Karpas-422 (cell line): ENCODE measurements around the gene GABRB2. TPM values are rescaled to one million over a fixed set of nuclear protein-coding genes. Genes with fewer than 3 reads are reported as not detected.

Experiments
- DNase-seq: peaks from one replicate; pipeline ENCODE4 v3.0.0-alpha.2; 2015
- H2AFZ ChIP-seq: fragments of 200-600 bp; sonication (generic); 2 replicates; pipeline ENCODE4 v1.6.1; 2014; ENCODE audit warnings: antibody characterized with exemption, low read length, mixed read lengths
- H3K27ac ChIP-seq: fragments of 200-600 bp; sonication (generic); 2 replicates; pipeline ENCODE4 v1.5.1; 2014; ENCODE audit warnings: mild to moderate bottlenecking, low read length, moderate library complexity
- H3K27me3 ChIP-seq: fragments of 200-600 bp; sonication (generic); 2 replicates; pipeline ENCODE4 v1.6.1; 2014; ENCODE audit warnings: low read length, mixed read lengths
- H3K36me3 ChIP-seq: fragments of 200-600 bp; sonication (generic); 2 replicates; pipeline ENCODE4 v1.6.1; 2014; ENCODE audit warnings: low read length, mixed read lengths; ENCODE audit not compliant: insufficient read depth
- H3K4me1 ChIP-seq: fragments of 200-600 bp; sonication (generic); 2 replicates; pipeline ENCODE4 v1.6.1; 2014; ENCODE audit warnings: mild to moderate bottlenecking, low read length, mixed read lengths
- H3K4me2 ChIP-seq: fragments of 200-600 bp; sonication (generic); 2 replicates; pipeline ENCODE4 v1.6.1; 2014; ENCODE audit warnings: low read length, low read depth, mild to moderate bottlenecking; ENCODE audit not compliant: poor library complexity, severe bottlenecking
- H3K4me3 ChIP-seq: fragments of 200-600 bp; sonication (generic); 2 replicates; pipeline ENCODE4 v1.5.1; 2014; ENCODE audit warnings: mild to moderate bottlenecking, antibody characterized with exemption, low read length, mixed read lengths
- H3K79me2 ChIP-seq: fragments of 200-600 bp; sonication (generic); 2 replicates; pipeline ENCODE4 v1.6.1; 2014; ENCODE audit warnings: mild to moderate bottlenecking, low read length, mixed read lengths
- H3K9ac ChIP-seq: fragments of 200-600 bp; sonication (generic); 2 replicates; pipeline ENCODE4 v1.6.0; 2014; ENCODE audit warnings: low read length
- H3K9me2 ChIP-seq: fragments of 200-600 bp; sonication (generic), shearing (Covaris generic); replicated peaks from 2 replicates; pipeline ENCODE4 v1.6.0; 2014; ENCODE audit warnings: mild to moderate bottlenecking, low read length, moderate library complexity; ENCODE audit not compliant: insufficient read depth
- H3K9me3 ChIP-seq: fragments of 300-700, 200-600 bp; sonication (generic); 2 replicates; pipeline ENCODE4 v1.6.1; 2014; ENCODE audit warnings: low read length, mixed read lengths
- H4K20me1 ChIP-seq: fragments of 200-600 bp; sonication (generic); 2 replicates; pipeline ENCODE4 v1.6.1; 2014; ENCODE audit warnings: mild to moderate bottlenecking, antibody characterized with exemption, low read length, low read depth; ENCODE audit not compliant: insufficient read depth
- total RNA-seq: library from RNA; depleted of rRNA; stranded (reverse); fragments of >200 nt; shearing (Covaris generic); gene quantifications from 2 replicates; pipeline ENCODE4 v1.2.3, GENCODE V29; 2014; ENCODE audit warnings: low replicate concordance

The GABRB2 gene
- total RNA-seq, 1 experiment from 2014 or later = not detected

DNA sequence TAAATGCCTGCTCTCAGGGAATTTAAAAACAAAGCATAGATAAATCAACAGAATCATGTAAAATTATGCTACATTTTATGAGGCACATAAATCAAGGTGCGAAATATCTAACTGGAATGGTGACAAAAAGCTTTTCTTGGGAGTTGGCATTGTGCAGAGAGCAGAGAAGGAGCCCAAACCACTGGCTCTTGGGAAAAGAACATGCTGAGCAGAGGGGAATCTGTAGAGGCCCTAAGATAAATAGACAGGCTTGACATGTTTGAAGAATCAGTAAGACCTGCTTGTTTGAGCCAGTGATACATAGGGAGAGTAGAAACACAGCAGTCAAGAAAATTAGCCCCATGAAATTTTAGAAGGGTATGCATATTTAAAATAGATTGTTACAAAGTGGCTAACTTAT lies 85.8 kb downstream of the GABRB2 start:
- H3K79me2 ChIP-seq = no peaks in the 10 kb centered on the region
- no peak overlapping the region for H3K4me3 ChIP-seq
- H3K4me2 ChIP-seq = no peak overlapping the region
- no peaks in the 10 kb centered on the region for H4K20me1 ChIP-seq
- H3K9me2 ChIP-seq = 0 out of 2 replicates have a peak, but pooled peaks cover 5% of the 10 kb centered on the region
- no peak overlapping the region for H2AFZ ChIP-seq
- DNase-seq = no peak
- no peak overlapping the region for H3K27ac ChIP-seq
- H3K4me1 ChIP-seq = no peaks in the 10 kb centered on the region
- H3K9ac ChIP-seq = no peak overlapping the region
- H3K27me3 ChIP-seq = no peaks in the 10 kb centered on the region
- H3K9me3 ChIP-seq = no peaks in the 10 kb centered on the region; the same call in 1 of the 2 replicates
- no peaks in the 10 kb centered on the region for H3K36me3 ChIP-seq

DNA sequence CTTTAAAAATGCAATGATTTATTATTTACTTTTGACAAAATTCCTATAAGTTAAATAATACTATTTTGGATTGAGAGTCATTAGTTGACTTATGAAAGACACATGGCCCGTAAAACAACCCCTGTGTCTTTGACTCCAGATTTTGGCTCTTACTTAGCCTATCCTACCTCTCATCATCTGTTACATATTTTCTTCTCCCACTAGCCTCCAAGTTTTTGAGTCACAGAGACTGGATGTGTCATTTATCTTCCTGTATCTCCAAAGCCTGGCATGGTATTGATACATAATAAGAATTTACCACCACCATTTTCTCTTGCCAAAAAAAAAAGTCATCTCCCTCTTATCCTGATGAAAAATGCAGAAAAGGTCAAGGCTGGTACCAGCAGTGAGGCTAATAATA lies 99.9 kb downstream of the GABRB2 start:
- Histone ChIP-seq H3K4me1 (no peaks in the 10 kb centered on the region), H3K4me3 (no peak overlapping the region), H2AFZ (no peak overlapping the region), H3K27me3 (no peaks in the 10 kb centered on the region), H3K4me2 (no peak overlapping the region), H3K27ac (no peak overlapping the region), H3K9me2 (no peaks in the 10 kb centered on the region), H3K79me2 (no peaks in the 10 kb centered on the region), H3K36me3 (no peaks in the 10 kb centered on the region), H4K20me1 (no peaks in the 10 kb centered on the region), H3K9me3 (peaks cover 4% of the 10 kb centered on the region), H3K9ac (no peak overlapping the region)
- no peak for DNase-seq

DNA sequence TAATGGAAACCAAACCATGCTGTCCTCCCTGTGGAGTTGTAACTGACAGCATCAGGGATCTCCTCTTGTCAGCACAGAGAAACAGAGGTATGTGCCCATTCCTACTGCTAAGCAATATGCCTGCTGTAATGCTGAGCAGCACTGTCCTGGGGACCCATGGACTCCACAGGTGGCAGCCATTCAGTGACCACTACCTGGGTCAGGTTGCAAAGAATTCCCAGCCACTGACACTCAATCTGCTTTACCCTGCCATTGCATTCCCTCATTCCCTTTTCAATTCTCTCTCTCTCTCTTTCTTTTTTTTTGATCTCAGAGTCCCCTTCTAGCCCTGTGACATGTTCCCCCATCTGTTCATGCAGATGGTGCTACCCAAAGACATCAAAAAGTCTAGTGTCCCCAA lies 104.1 kb downstream of the GABRB2 start:
- Histone ChIP-seq H2AFZ (no peak overlapping the region), H3K9ac (no peak overlapping the region), H3K4me1 (no peaks in the 10 kb centered on the region), H3K79me2 (no peaks in the 10 kb centered on the region), H3K9me2 (no peaks in the 10 kb centered on the region), H3K27me3 (no peaks in the 10 kb centered on the region), H3K4me3 (no peak overlapping the region), H3K4me2 (no peak overlapping the region), H3K9me3 (peaks cover 3% of the 10 kb centered on the region), H3K36me3 (no peaks in the 10 kb centered on the region), H3K27ac (no peak overlapping the region), H4K20me1 (no peaks in the 10 kb centered on the region)
- DNase-seq = no peak

DNA sequence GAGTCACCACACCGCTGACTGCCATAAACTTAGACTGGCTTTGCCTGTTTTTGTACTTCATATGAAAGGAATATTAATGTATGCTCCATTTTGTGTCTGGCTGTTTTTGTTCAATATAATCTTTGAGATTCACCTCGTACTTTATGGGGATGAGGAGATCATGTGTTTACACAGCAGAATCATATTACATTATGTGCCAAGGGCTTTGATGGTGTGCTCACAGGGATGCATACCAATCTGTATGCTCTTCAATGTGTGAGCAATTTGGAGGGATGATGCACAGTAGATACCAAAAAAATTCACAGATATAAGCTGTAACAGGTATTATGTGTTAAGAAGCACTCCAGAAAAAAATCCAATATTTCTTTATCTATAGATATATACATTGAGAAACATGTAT lies 113.7 kb downstream of the GABRB2 start:
- H3K27me3 ChIP-seq = no peaks in the 10 kb centered on the region
- no peaks in the 10 kb centered on the region for H3K79me2 ChIP-seq
- H3K9ac ChIP-seq = no peak overlapping the region
- H3K4me3 ChIP-seq = no peak overlapping the region
- no peaks in the 10 kb centered on the region for H3K4me1 ChIP-seq
- no peak overlapping the region for H3K27ac ChIP-seq
- no peaks in the 10 kb centered on the region for H3K36me3 ChIP-seq
- DNase-seq = no peak
- no peaks in the 10 kb centered on the region for H3K9me2 ChIP-seq
- no peaks in the 10 kb centered on the region for H3K9me3 ChIP-seq
- no peaks in the 10 kb centered on the region for H4K20me1 ChIP-seq
- no peak overlapping the region for H3K4me2 ChIP-seq
- H2AFZ ChIP-seq = no peak overlapping the region

GRCh38 chr5:161431963-161432362 lies 114.6 kb downstream of the GABRB2 start:
- Histone ChIP-seq H3K79me2 (no peaks in the 10 kb centered on the region), H3K4me1 (no peaks in the 10 kb centered on the region), H3K9me2 (no peaks in the 10 kb centered on the region), H3K27me3 (no peaks in the 10 kb centered on the region), H3K9ac (no peak overlapping the region), H3K27ac (no peak overlapping the region), H3K36me3 (no peaks in the 10 kb centered on the region), H2AFZ (no peak overlapping the region), H3K4me2 (no peak overlapping the region), H3K9me3 (no peaks in the 10 kb centered on the region), H3K4me3 (no peak overlapping the region), H4K20me1 (no peaks in the 10 kb centered on the region)
- DNase-seq = no peak

DNA sequence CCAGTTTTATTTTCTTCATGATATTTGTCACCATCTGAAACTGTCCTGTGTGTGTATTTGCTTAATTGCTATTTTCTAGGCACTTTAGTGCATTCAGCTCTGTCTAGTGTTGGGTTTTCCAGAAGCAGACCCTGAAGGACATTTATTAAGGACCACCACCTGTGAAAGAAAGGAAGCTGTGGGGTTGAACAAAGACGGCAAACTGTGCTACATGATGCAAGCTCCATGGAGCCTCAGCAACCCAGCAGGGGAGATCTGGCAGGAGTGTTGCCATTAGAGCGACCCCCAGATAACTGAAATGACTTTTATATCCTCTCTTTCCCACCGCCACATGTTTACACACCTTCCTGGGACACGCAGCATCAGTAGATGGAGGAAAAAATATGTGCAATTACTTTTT lies 125.5 kb downstream of the GABRB2 start:
- H3K27ac ChIP-seq = no peak overlapping the region
- no peaks in the 10 kb centered on the region for H3K79me2 ChIP-seq
- H3K9ac ChIP-seq = no peak overlapping the region
- H2AFZ ChIP-seq = no peak overlapping the region
- H3K9me3 ChIP-seq = peaks cover 18% of the 10 kb centered on the region
- no peak for DNase-seq
- H3K27me3 ChIP-seq = no peaks in the 10 kb centered on the region
- H3K4me2 ChIP-seq = no peak overlapping the region
- 0 out of 2 replicates have a peak, but pooled peaks cover 2% of the 10 kb centered on the region for H3K9me2 ChIP-seq
- no peaks in the 10 kb centered on the region for H3K36me3 ChIP-seq
- no peak overlapping the region for H3K4me3 ChIP-seq
- no peaks in the 10 kb centered on the region for H4K20me1 ChIP-seq
- no peaks in the 10 kb centered on the region for H3K4me1 ChIP-seq

- no peak for DNase-seq
- Histone ChIP-seq H3K9me2 (0 out of 2 replicates have a peak, but pooled peaks cover 2% of the 10 kb centered on the region), H3K4me3 (no peak overlapping the region), H3K4me2 (no peak overlapping the region), H4K20me1 (no peaks in the 10 kb centered on the region), H3K9me3 (peaks cover 17% of the 10 kb centered on the region), H3K27ac (no peak overlapping the region), H3K4me1 (no peaks in the 10 kb centered on the region), H3K9ac (no peak overlapping the region), H3K27me3 (no peaks in the 10 kb centered on the region), H3K79me2 (no peaks in the 10 kb centered on the region), H2AFZ (no peak overlapping the region), H3K36me3 (no peaks in the 10 kb centered on the region)
Observed at GRCh38 chr5:161420521-161420920, 126.0 kb downstream of the GABRB2 start.

DNA sequence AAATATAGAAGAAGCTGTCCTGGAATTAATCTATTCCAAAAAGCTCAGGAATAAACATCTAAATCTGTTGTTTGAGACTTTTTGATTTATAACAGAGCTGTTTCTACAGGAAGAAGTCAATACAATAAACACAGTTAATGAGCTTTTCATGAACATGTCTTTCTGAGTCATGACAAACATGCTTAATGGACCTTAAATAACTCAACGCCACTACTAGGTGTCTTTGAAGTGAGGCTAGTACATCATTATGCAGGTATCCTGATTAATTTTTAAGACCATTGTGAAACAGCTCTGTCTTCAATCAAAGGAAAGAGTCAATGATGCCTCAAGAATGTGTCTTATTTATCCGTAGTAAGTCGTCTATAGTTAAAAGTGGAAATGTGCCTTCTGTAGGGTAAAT lies 131.6 kb downstream of the GABRB2 start:
- H3K27ac ChIP-seq = no peak overlapping the region
- no peaks in the 10 kb centered on the region for H3K27me3 ChIP-seq
- no peaks in the 10 kb centered on the region for H3K9me2 ChIP-seq
- no peaks in the 10 kb centered on the region for H3K4me1 ChIP-seq
- no peaks in the 10 kb centered on the region for H3K79me2 ChIP-seq
- no peaks in the 10 kb centered on the region for H4K20me1 ChIP-seq
- no peaks in the 10 kb centered on the region for H3K36me3 ChIP-seq
- DNase-seq = no peak
- H3K4me2 ChIP-seq = no peak overlapping the region
- H3K9me3 ChIP-seq = peaks cover 6% of the 10 kb centered on the region; the same call in 1 of the 2 replicates
- no peak overlapping the region for H2AFZ ChIP-seq
- no peak overlapping the region for H3K4me3 ChIP-seq
- H3K9ac ChIP-seq = no peak overlapping the region

DNA sequence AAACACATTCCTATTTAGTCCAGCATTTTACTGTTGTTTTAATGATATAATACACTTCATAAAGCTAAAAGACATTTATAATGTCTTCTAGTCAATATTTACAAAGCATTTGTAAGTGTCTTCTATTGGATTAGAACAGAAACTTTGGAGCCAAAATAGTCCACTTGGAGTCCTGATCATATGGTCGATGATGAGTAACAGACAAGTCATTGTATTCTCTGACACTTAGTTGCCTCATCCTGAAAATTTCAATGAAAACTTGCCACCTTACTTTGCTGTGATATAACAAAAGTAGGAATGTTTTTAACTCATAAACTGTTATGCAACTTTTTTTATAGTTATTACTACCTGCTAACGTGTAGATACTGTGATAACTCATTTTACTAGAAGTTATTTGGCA lies 132.5 kb downstream of the GABRB2 start:
- Histone ChIP-seq H3K4me1 (no peaks in the 10 kb centered on the region), H2AFZ (no peak overlapping the region), H3K9me2 (0 out of 2 replicates have a peak, but pooled peaks cover 3% of the 10 kb centered on the region), H3K4me3 (no peak overlapping the region), H3K4me2 (no peak overlapping the region), H3K9ac (no peak overlapping the region), H3K27ac (no peak overlapping the region), H4K20me1 (no peaks in the 10 kb centered on the region), H3K27me3 (no peaks in the 10 kb centered on the region), H3K79me2 (no peaks in the 10 kb centered on the region), H3K36me3 (no peaks in the 10 kb centered on the region), H3K9me3 (peaks cover 3% of the 10 kb centered on the region; the same call in 1 of the 2 replicates)
- DNase-seq = no peak
